VCaP (cell line): ENCODE results near the gene ZNF580.

ENCODE experiments used
- H3K27ac ChIP-seq: fragments of 450-650 bp; 2 replicates; pipeline ENCODE4 v1.5.1; 2017
- CTCF ChIP-seq: fragments of 450-650 bp; conservative IDR thresholded peaks from 2 replicates; pipeline ENCODE4 v1.5.1; 2017; ENCODE audit warnings: mild to moderate bottlenecking, moderate library complexity

ZNF580 gene

GRCh38 chr19:55609326-55609725 lies 31.5 kb upstream of the ZNF580 start:
- no peak overlapping the region for H3K27ac ChIP-seq
- no peak for TF ChIP-seq CTCF

- no peak for TF ChIP-seq CTCF
- H3K27ac ChIP-seq: no peak overlapping the region
Observed at GRCh38 chr19:55611300-55611982, 29.4 kb upstream of the ZNF580 start.

- H3K27ac ChIP-seq: no peak overlapping the region
- TF ChIP-seq CTCF: no peak
Observed at GRCh38 chr19:55611983-55612645, 28.7 kb upstream of the ZNF580 start.

GRCh38 chr19:55613396-55613795 lies 27.4 kb upstream of the ZNF580 start:
- H3K27ac ChIP-seq: no peak overlapping the region
- TF ChIP-seq CTCF: no peak

GRCh38 chr19:55613930-55614710 lies 26.7 kb upstream of the ZNF580 start:
- no peak for TF ChIP-seq CTCF
- no peak overlapping the region for H3K27ac ChIP-seq

GRCh38 chr19:55614711-55615542 lies 25.9 kb upstream of the ZNF580 start:
- no peak for TF ChIP-seq CTCF
- no peak overlapping the region for H3K27ac ChIP-seq
